ENCODE results near the gene ITGB6.

ITGB6 gene

GRCh38 chr2:160199683-160200389 is at the start of gene ITGB6:
Gene ITGB6 (minus strand): TSS chr2:160200272. CDS start chr2:160200063, 209 bp downstream.
- H3K4me3 Mint-ChIP-seq: no peak within 1 kb of the TSS
- DNase-seq: no peak
- ATAC-seq: no peak
- no peaks in the 10 kb centered on the region for H3K4me1 Mint-ChIP-seq
- H3K27me3 Mint-ChIP-seq: no peaks in the 10 kb centered on the region
- no peak within 1 kb of the TSS for H3K27ac Mint-ChIP-seq
- H3K9me3 Mint-ChIP-seq: no peaks in the 10 kb centered on the region
- H3K36me3 Mint-ChIP-seq (ENCODE audit: low read depth): no peaks in the 10 kb centered on the region

- Mint-ChIP-seq H3K27ac (no peak overlapping the region), H3K9me3 (no peaks in the 10 kb centered on the region), H3K4me3 (no peak overlapping the region), H3K4me1 (no peaks in the 10 kb centered on the region), H3K36me3 (ENCODE audit: low read depth) (no peaks in the 10 kb centered on the region), H3K27me3 (peaks cover 2% of the 10 kb centered on the region)
- DNase-seq (no peak), ATAC-seq (no peak)
These were observed 47.4 kb upstream of the ITGB6 start for GRCh38 chr2:160247296-160248035.

- no peaks in the 10 kb centered on the region for H3K36me3 Mint-ChIP-seq (ENCODE audit: low read depth)
- DNase-seq (no peak), ATAC-seq (no peak)
- H3K27me3 Mint-ChIP-seq: peaks cover 2% of the 10 kb centered on the region
- H3K4me3 Mint-ChIP-seq: no peak overlapping the region
- H3K4me1 Mint-ChIP-seq: no peaks in the 10 kb centered on the region
- H3K27ac Mint-ChIP-seq: no peak overlapping the region
- H3K9me3 Mint-ChIP-seq: no peaks in the 10 kb centered on the region
These were observed 46.3 kb upstream of the ITGB6 start for GRCh38 chr2:160246356-160246755.

GRCh38 chr2:160245614-160246155 is 45.6 kb upstream of the ITGB6 start:
- ATAC-seq: no peak
- Mint-ChIP-seq H3K36me3 (ENCODE audit: low read depth) (no peaks in the 10 kb centered on the region), H3K27ac (no peak overlapping the region), H3K4me1 (no peaks in the 10 kb centered on the region), H3K27me3 (peaks cover 2% of the 10 kb centered on the region), H3K9me3 (no peaks in the 10 kb centered on the region), H3K4me3 (no peak overlapping the region)
- no peak for DNase-seq

GRCh38 chr2:160242893-160243564 is 43.0 kb upstream of the ITGB6 start:
- no peaks in the 10 kb centered on the region for H3K36me3 Mint-ChIP-seq (ENCODE audit: low read depth)
- DNase-seq: no peak
- no peaks in the 10 kb centered on the region for H3K4me1 Mint-ChIP-seq
- H3K27me3 Mint-ChIP-seq: peaks cover 2% of the 10 kb centered on the region
- ATAC-seq: no peak
- H3K27ac Mint-ChIP-seq: no peak overlapping the region
- no peaks in the 10 kb centered on the region for H3K9me3 Mint-ChIP-seq
- no peak overlapping the region for H3K4me3 Mint-ChIP-seq

- ATAC-seq: no peak
- peaks cover 4% of the 10 kb centered on the region for H3K27me3 Mint-ChIP-seq
- H3K27ac Mint-ChIP-seq: no peak overlapping the region
- H3K36me3 Mint-ChIP-seq (ENCODE audit: low read depth): no peaks in the 10 kb centered on the region
- no peak for DNase-seq
- H3K4me3 Mint-ChIP-seq: no peak overlapping the region
- no peaks in the 10 kb centered on the region for H3K9me3 Mint-ChIP-seq
- no peaks in the 10 kb centered on the region for H3K4me1 Mint-ChIP-seq
These were observed 41.4 kb upstream of the ITGB6 start for GRCh38 chr2:160241251-160242137.

- peaks cover 4% of the 10 kb centered on the region for H3K27me3 Mint-ChIP-seq
These were observed 39.4 kb upstream of the ITGB6 start for GRCh38 chr2:160239436-160239835.

GRCh38 chr2:160238392-160238791 is 38.3 kb upstream of the ITGB6 start:
- no peak for DNase-seq
- H3K4me3 Mint-ChIP-seq: no peak overlapping the region

More at GRCh38 chr2:160239436-160239835, 39.4 kb upstream of the ITGB6 start:
- Mint-ChIP-seq H3K36me3 (ENCODE audit: low read depth) (no peaks in the 10 kb centered on the region), H3K4me1 (no peaks in the 10 kb centered on the region), H3K27ac (no peak overlapping the region), H3K4me3 (no peak overlapping the region), H3K9me3 (no peaks in the 10 kb centered on the region)
- no peak for DNase-seq
- ATAC-seq: no peak

GRCh38 chr2:160232905-160233475 is 32.9 kb upstream of the ITGB6 start:
- DNase-seq (no peak), ATAC-seq (no peak)
- Mint-ChIP-seq H3K4me1 (no peaks in the 10 kb centered on the region), H3K4me3 (no peak overlapping the region), H3K36me3 (ENCODE audit: low read depth) (no peaks in the 10 kb centered on the region), H3K27me3 (peaks cover 2% of the 10 kb centered on the region), H3K27ac (no peak overlapping the region), H3K9me3 (no peaks in the 10 kb centered on the region)

More at GRCh38 chr2:160238392-160238791, 38.3 kb upstream of the ITGB6 start:
- Mint-ChIP-seq H3K27ac (no peak overlapping the region), H3K9me3 (no peaks in the 10 kb centered on the region), H3K27me3 (peaks cover 4% of the 10 kb centered on the region), H3K36me3 (ENCODE audit: low read depth) (no peaks in the 10 kb centered on the region), H3K4me1 (no peaks in the 10 kb centered on the region)
- ATAC-seq: no peak

GRCh38 chr2:160229591-160229990 is 29.5 kb upstream of the ITGB6 start:
- Mint-ChIP-seq H3K27ac (no peak overlapping the region), H3K4me3 (no peak overlapping the region), H3K36me3 (ENCODE audit: low read depth) (no peaks in the 10 kb centered on the region), H3K27me3 (peaks cover 5% of the 10 kb centered on the region), H3K4me1 (peaks cover 10% of the 10 kb centered on the region), H3K9me3 (no peaks in the 10 kb centered on the region)
- ATAC-seq (no peak), DNase-seq (no peak)

- peaks cover 22% of the 10 kb centered on the region for H3K4me1 Mint-ChIP-seq
- no peaks in the 10 kb centered on the region for H3K9me3 Mint-ChIP-seq
- H3K4me3 Mint-ChIP-seq: no peak overlapping the region
- H3K36me3 Mint-ChIP-seq (ENCODE audit: low read depth): no peaks in the 10 kb centered on the region
- DNase-seq: no peak
- peaks cover 5% of the 10 kb centered on the region for H3K27me3 Mint-ChIP-seq
- no peak for ATAC-seq
- no peak overlapping the region for H3K27ac Mint-ChIP-seq
These were observed 28.3 kb upstream of the ITGB6 start for GRCh38 chr2:160228141-160228917.

GRCh38 chr2:160227293-160227915 is 27.3 kb upstream of the ITGB6 start:
- Mint-ChIP-seq H3K27ac (no peak overlapping the region), H3K4me1 (peaks cover 30% of the 10 kb centered on the region), H3K4me3 (no peak overlapping the region), H3K36me3 (ENCODE audit: low read depth) (no peaks in the 10 kb centered on the region), H3K9me3 (no peaks in the 10 kb centered on the region), H3K27me3 (peaks cover 5% of the 10 kb centered on the region)
- DNase-seq (no peak), ATAC-seq (no peak)

- Mint-ChIP-seq H3K27ac (no peak overlapping the region), H3K9me3 (no peaks in the 10 kb centered on the region), H3K4me3 (no peak overlapping the region), H3K4me1 (peaks cover 30% of the 10 kb centered on the region), H3K36me3 (ENCODE audit: low read depth) (no peaks in the 10 kb centered on the region), H3K27me3 (peaks cover 5% of the 10 kb centered on the region)
- DNase-seq (no peak), ATAC-seq (no peak)
These were observed 26.3 kb upstream of the ITGB6 start for GRCh38 chr2:160226367-160226766.

Measured in activated naive CD8-positive, alpha-beta T cell treated with anti-CD3 and anti-CD28 coated beads, Interleukin-2, amount 50 U/mL, for 24 hours (primary cell).